SK-N-SH (cell line): ENCODE data around the gene XKR7. TPM values are rescaled to one million over a fixed set of nuclear protein-coding genes. Genes with fewer than 3 reads are reported as not detected.

Experiments
- CTCF ChIA-PET: fragments of 300-600, 350-600 bp; formaldehyde crosslinking; extraction: SDS; loops from one replicate; lab custom pipeline; 2021; lab: Yijun Ruan, JAX
- POLR2A ChIA-PET: fragments of 350-600 bp; sonication (Branson Sonifier 250); formaldehyde crosslinking; extraction: SDS; loops from one replicate; lab custom pipeline; 2020; ENCODE audit warnings: antibody characterized with exemption, inconsistent platforms; lab: Yijun Ruan, JAX
- DNase-seq: peaks from one replicate; pipeline ENCODE4 v3.0.0; 2012
- H2AFZ ChIP-seq: fragments of 200-600 bp; sonication (generic); 2 replicates; pipeline ENCODE4 v1.8.1; 2016; ENCODE audit warnings: antibody characterized with exemption, mild to moderate bottlenecking, low read depth
- H3F3A ChIP-seq: fragments of 200-600 bp; sonication (generic); replicated peaks from 2 replicates; pipeline ENCODE3; 2016; ENCODE audit warnings: antibody characterized with exemption, mild to moderate bottlenecking; ENCODE audit not compliant: insufficient read depth
- H3K27ac ChIP-seq, 2 experiments: fragments of 200-500 bp in 1 of 2; fragments of 200-600 bp in 1 of 2; sonication (Bioruptor generic) in 1 of 2; sonication (generic), shearing (Covaris generic) in 1 of 2; 2 replicates each; pipeline versions ENCODE4 v1.5.1 to v1.6.1; 2014 to 2016; ENCODE audit warnings: low read depth in 2 of 2, inconsistent platforms in 1 of 2, low read length in 1 of 2, mild to moderate bottlenecking in 1 of 2, mixed read lengths in 1 of 2
- H3K27me3 ChIP-seq: fragments of 200-600 bp; sonication (generic), shearing (Covaris generic); 2 replicates; pipeline ENCODE4 v1.6.1; 2016; ENCODE audit warnings: mixed run types; ENCODE audit not compliant: insufficient read depth
- H3K36me3 ChIP-seq, 2 experiments: fragments of 200-500 bp in 1 of 2; fragments of 200-600 bp in 1 of 2; sonication (Bioruptor generic) in 1 of 2; sonication (generic) in 1 of 2; replicated peaks in 1 of 2; 2 replicates each; pipeline versions ENCODE3 to v1.5.1; 2014 to 2016; ENCODE audit warnings: low read length in 1 of 2, mild to moderate bottlenecking in 1 of 2; ENCODE audit not compliant: insufficient read depth in 2 of 2, control insufficient read depth in 1 of 2
- H3K4me1 ChIP-seq, 2 experiments: fragments of 200-500 bp in 1 of 2; fragments of 200-600 bp in 1 of 2; sonication (Bioruptor generic) in 1 of 2; sonication (generic), shearing (Covaris generic) in 1 of 2; 2 replicates each; pipeline versions ENCODE4 v1.5.1 to v1.6.1; 2014 to 2016; ENCODE audit warnings: low read depth in 1 of 2, low read length in 1 of 2, mixed run types in 1 of 2; ENCODE audit not compliant: insufficient read depth in 2 of 2, control insufficient read depth in 1 of 2
- H3K4me2 ChIP-seq: fragments of 200-600 bp; sonication (generic), shearing (Covaris generic); 2 replicates; pipeline ENCODE4 v1.6.1; 2017; ENCODE audit warnings: mixed run types
- H3K4me3 ChIP-seq, 2 experiments: fragments of 200-500 bp in 1 of 2; fragments of 200-600 bp in 1 of 2; sonication (Bioruptor generic) in 1 of 2; sonication (generic), shearing (Covaris generic) in 1 of 2; 2 replicates each; pipeline versions ENCODE4 v1.5.1 to v1.8.1; 2014 to 2016; ENCODE audit warnings: low read depth in 2 of 2, inconsistent platforms in 1 of 2, low read length in 1 of 2, mild to moderate bottlenecking in 1 of 2, mixed read lengths in 1 of 2, moderate library complexity in 1 of 2
- H3K79me2 ChIP-seq: fragments of 200-600 bp; sonication (generic); 2 replicates; pipeline ENCODE4 v1.8.1; 2017; ENCODE audit warnings: mild to moderate bottlenecking; ENCODE audit not compliant: insufficient read depth
- H3K9ac ChIP-seq: fragments of 200-600 bp; sonication (generic); 2 replicates; pipeline ENCODE4 v1.6.1; 2017; ENCODE audit warnings: mixed run types
- H3K9me2 ChIP-seq: fragments of 200-600 bp; sonication (generic); 2 replicates; pipeline ENCODE4 v1.6.1; 2017; ENCODE audit warnings: mixed run types
- H3K9me3 ChIP-seq: fragments of 200-600 bp; sonication (generic); 2 replicates; pipeline ENCODE4 v1.6.1; 2017; ENCODE audit warnings: mixed run types, mild to moderate bottlenecking, moderate library complexity
- H4K20me1 ChIP-seq: fragments of 200-600 bp; sonication (generic); 2 replicates; pipeline ENCODE4 v1.6.1; 2017; ENCODE audit warnings: mild to moderate bottlenecking, mixed run types; ENCODE audit not compliant: insufficient read depth
- CTCF ChIP-seq: fragments of 200-600 bp; sonication (generic); IDR thresholded peaks from 2 replicates; pipeline ENCODE4 v1.6.1; 2017; ENCODE audit warnings: antibody characterized with exemption, mild to moderate bottlenecking, moderate library complexity
- ELF1 ChIP-seq: IDR thresholded peaks from 2 replicates; pipeline ENCODE4 v1.4.0; 2012
- EZH2phosphoT487 ChIP-seq: fragments of 200-600 bp; sonication (generic); IDR thresholded peaks from 2 replicates; pipeline ENCODE4 v1.6.1; 2017; ENCODE audit warnings: low read depth, mixed run types, mild to moderate bottlenecking, antibody characterized with exemption, moderate library complexity, borderline replicate concordance
- FOXJ3 ChIP-seq: sonication (generic); formaldehyde crosslinking; IDR thresholded peaks from 2 replicates; pipeline ENCODE4 v1.5.1; 2020; ENCODE audit warnings: mild to moderate bottlenecking, missing genetic modification reagents
- FOXM1 ChIP-seq: IDR thresholded peaks from 2 replicates; pipeline ENCODE4 v1.4.0; 2012; ENCODE audit warnings: low read depth, mild to moderate bottlenecking
- MXI1 ChIP-seq: IDR thresholded peaks from 2 replicates; pipeline ENCODE4 v1.6.1; 2012; ENCODE audit warnings: mild to moderate bottlenecking, low read depth, low read length, improper control_type of control experiment
- NRF1 ChIP-seq: IDR thresholded peaks from 2 replicates; pipeline ENCODE4 v1.6.1; 2012; ENCODE audit warnings: low read depth, mild to moderate bottlenecking, low read length
- POLR2AphosphoS5 ChIP-seq: IDR thresholded peaks from 2 replicates; pipeline ENCODE4 v1.6.1; 2012; ENCODE audit warnings: low read depth, low read length
- RXRA ChIP-seq: IDR thresholded peaks from 2 replicates; pipeline ENCODE4 v1.4.0; 2012; ENCODE audit warnings: low read depth, mild to moderate bottlenecking, borderline replicate concordance
- USF1 ChIP-seq: IDR thresholded peaks from 2 replicates; pipeline ENCODE4 v1.4.0; 2012; ENCODE audit warnings: low read depth, borderline replicate concordance
- USF2 ChIP-seq: fragments of 150-350 bp; IDR thresholded peaks from 2 replicates; pipeline ENCODE4 v1.6.1; 2017; ENCODE audit warnings: antibody characterized with exemption, low read length, low read depth, borderline replicate concordance
- YY1 ChIP-seq: IDR thresholded peaks from 2 replicates; pipeline ENCODE4 v1.4.0; 2012; ENCODE audit warnings: low read depth, mild to moderate bottlenecking
- whole genome bisulfite sequencing: methylation state at CpG from one replicate; pipeline ENCODE4 v1.1.6; 2017; ENCODE audit warnings: low lambda C conversion rate; 5-methylcytosine and 5-hydroxymethylcytosine counted together
- polyA plus RNA-seq, 3 experiments: library from polyadenylated mRNA; depleted of rRNA; stranded (reverse); fragments of >200 nt; gene quantifications; 2 replicates each; pipeline ENCODE4 v1.2.3, GENCODE V29; 2012
- TF ChIP-seq, protein P1 (sequence below): IDR thresholded peaks from 2 replicates; pipeline ENCODE4; 2012
- TF ChIP-seq, protein P2 (sequence below): fragments of 150-350 bp; IDR thresholded peaks from 2 replicates; pipeline ENCODE4 v1.6.1; 2016; ENCODE audit warnings: mild to moderate bottlenecking, low read depth, low read length

XKR7 gene
- polyA plus RNA-seq, 1 of the 3 experiments (the other 2 are of a cell fraction): 0.02 TPM

- POLR2A ChIA-PET: no interaction called here
- DNase-seq: no peak
- Histone ChIP-seq H3K36me3 (no peaks in the 10 kb centered on the region), H3K4me3 (no peak overlapping the region), H3K27me3 (no peaks in the 10 kb centered on the region; the same call in 1 of the 2 replicates), H3K27ac (no peak overlapping the region), H4K20me1 (no peaks in the 10 kb centered on the region), H2AFZ (no peak overlapping the region), H3F3A (no peaks in the 10 kb centered on the region), H3K9me3 (no peaks in the 10 kb centered on the region), H3K4me2 (no peak overlapping the region), H3K4me1 (no peaks in the 10 kb centered on the region), H3K9me2 (no peaks in the 10 kb centered on the region), H3K9ac (no peak overlapping the region), H3K79me2 (no peaks in the 10 kb centered on the region)
- TF ChIP-seq EZH2phosphoT487 (no peak), MXI1 (no peak), RXRA (no peak), NRF1 (no peak), USF1 (no peak), ELF1 (no peak), YY1 (no peak), USF2 (no peak), FOXJ3 (no peak), CTCF (no peak), FOXM1 (no peak), POLR2AphosphoS5 (no peak)
- TF ChIP-seq, protein P1, sequence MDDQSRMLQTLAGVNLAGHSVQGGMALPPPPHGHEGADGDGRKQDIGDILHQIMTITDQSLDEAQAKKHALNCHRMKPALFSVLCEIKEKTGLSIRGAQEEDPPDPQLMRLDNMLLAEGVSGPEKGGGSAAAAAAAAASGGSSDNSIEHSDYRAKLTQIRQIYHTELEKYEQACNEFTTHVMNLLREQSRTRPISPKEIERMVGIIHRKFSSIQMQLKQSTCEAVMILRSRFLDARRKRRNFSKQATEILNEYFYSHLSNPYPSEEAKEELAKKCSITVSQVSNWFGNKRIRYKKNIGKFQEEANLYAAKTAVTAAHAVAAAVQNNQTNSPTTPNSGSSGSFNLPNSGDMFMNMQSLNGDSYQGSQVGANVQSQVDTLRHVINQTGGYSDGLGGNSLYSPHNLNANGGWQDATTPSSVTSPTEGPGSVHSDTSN: no peak
- TF ChIP-seq, protein P2, sequence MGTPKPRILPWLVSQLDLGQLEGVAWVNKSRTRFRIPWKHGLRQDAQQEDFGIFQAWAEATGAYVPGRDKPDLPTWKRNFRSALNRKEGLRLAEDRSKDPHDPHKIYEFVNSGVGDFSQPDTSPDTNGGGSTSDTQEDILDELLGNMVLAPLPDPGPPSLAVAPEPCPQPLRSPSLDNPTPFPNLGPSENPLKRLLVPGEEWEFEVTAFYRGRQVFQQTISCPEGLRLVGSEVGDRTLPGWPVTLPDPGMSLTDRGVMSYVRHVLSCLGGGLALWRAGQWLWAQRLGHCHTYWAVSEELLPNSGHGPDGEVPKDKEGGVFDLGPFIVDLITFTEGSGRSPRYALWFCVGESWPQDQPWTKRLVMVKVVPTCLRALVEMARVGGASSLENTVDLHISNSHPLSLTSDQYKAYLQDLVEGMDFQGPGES: no peak
- CTCF ChIA-PET: no interaction called here
- WGBS: 45% methylated on average over 2 of the region's 2 CpGs
These were observed 13.8 kb downstream of the XKR7 start for GRCh38 chr20:31981784-31982183.
